H9 (cell line): ENCODE measurements around the gene CPNE8. TPM values are rescaled to one million over a fixed set of nuclear protein-coding genes. Genes with fewer than 3 reads are reported as not detected.

Experiments used
- DNase-seq: peaks from one replicate; pipeline ENCODE4 v3.0.0-alpha.2; 2017
- H2AFZ ChIP-seq: one replicate; pipeline ENCODE4 v1.6.1; 2013; ENCODE audit warnings: mild to moderate bottlenecking, low read length, control low read depth, moderate library complexity
- H2AK5ac ChIP-seq: 2 replicates; pipeline ENCODE4 v1.6.1; 2013; ENCODE audit warnings: low read length, control low read depth, mixed read lengths; ENCODE audit not compliant: insufficient read length
- H2BK120ac ChIP-seq: one replicate; pipeline ENCODE4 v1.6.1; 2013; ENCODE audit warnings: low read depth, mild to moderate bottlenecking, low read length, control low read depth, inconsistent platforms; ENCODE audit not compliant: poor library complexity, severe bottlenecking
- H2BK12ac ChIP-seq: 2 replicates; pipeline ENCODE4 v1.6.1; 2013; ENCODE audit warnings: low read length, control low read depth, mixed read lengths, low read depth; ENCODE audit not compliant: insufficient read length
- H2BK15ac ChIP-seq: 2 replicates; pipeline ENCODE4 v1.6.1; 2013; ENCODE audit warnings: low read depth, low read length, control low read depth
- H2BK20ac ChIP-seq: one replicate; pipeline ENCODE4 v1.6.1; 2013; ENCODE audit warnings: low read depth, mild to moderate bottlenecking, low read length, control low read depth, inconsistent platforms; ENCODE audit not compliant: poor library complexity, severe bottlenecking
- H2BK5ac ChIP-seq: 2 replicates; pipeline ENCODE4 v1.6.1; 2013; ENCODE audit warnings: low read length, control low read depth, mixed read lengths; ENCODE audit not compliant: insufficient read length
- H3K14ac ChIP-seq: 2 replicates; pipeline ENCODE4 v1.6.1; 2013; ENCODE audit warnings: low read length, control low read depth; ENCODE audit not compliant: insufficient read depth
- H3K18ac ChIP-seq: 2 replicates; pipeline ENCODE4 v1.6.1; 2013; ENCODE audit warnings: low read depth, mild to moderate bottlenecking, mixed read lengths, low read length, control low read depth; ENCODE audit not compliant: insufficient read length
- H3K23ac ChIP-seq: 2 replicates; pipeline ENCODE4 v1.6.1; 2013; ENCODE audit warnings: low read length, control low read depth, mixed read lengths, low read depth; ENCODE audit not compliant: insufficient read length
- H3K23me2 ChIP-seq: 2 replicates; pipeline ENCODE4 v1.6.1; 2013; ENCODE audit warnings: low read depth, mild to moderate bottlenecking, mixed read lengths, low read length, control low read depth; ENCODE audit not compliant: insufficient read length, poor library complexity, severe bottlenecking
- H3K27ac ChIP-seq: 2 replicates; pipeline ENCODE4 v1.5.1; 2013; ENCODE audit warnings: low read length, control low read depth, mixed read lengths, low read depth; ENCODE audit not compliant: insufficient read length
- H3K27me3 ChIP-seq: 2 replicates; pipeline ENCODE4 v1.6.1; 2013; ENCODE audit warnings: low read length, control low read depth, inconsistent platforms; ENCODE audit not compliant: insufficient read depth
- H3K4ac ChIP-seq: 2 replicates; pipeline ENCODE4 v1.6.1; 2013; ENCODE audit warnings: low read depth, mild to moderate bottlenecking, control low read depth, inconsistent platforms, low read length, moderate library complexity
- H3K4me1 ChIP-seq: 2 replicates; pipeline ENCODE4 v1.6.1; 2013; ENCODE audit warnings: low read length, control low read depth, inconsistent platforms; ENCODE audit not compliant: insufficient read depth
- H3K4me2 ChIP-seq: 2 replicates; pipeline ENCODE4 v1.6.1; 2013; ENCODE audit warnings: low read length, control low read depth, mixed read lengths; ENCODE audit not compliant: insufficient read length, insufficient read depth
- H3K56ac ChIP-seq: 2 replicates; pipeline ENCODE4 v1.6.1; 2013; ENCODE audit warnings: low read depth, mild to moderate bottlenecking, mixed read lengths, low read length, control low read depth; ENCODE audit not compliant: insufficient read length
- H3K79me1 ChIP-seq: 2 replicates; pipeline ENCODE4 v1.6.1; 2013; ENCODE audit warnings: low read depth, mild to moderate bottlenecking, moderate library complexity, low read length, control low read depth, inconsistent platforms; ENCODE audit not compliant: insufficient read depth, poor library complexity, severe bottlenecking
- H3K79me2 ChIP-seq: 2 replicates; pipeline ENCODE4 v1.6.1; 2013; ENCODE audit warnings: low read length, control low read depth, inconsistent platforms; ENCODE audit not compliant: insufficient read depth
- H3K9ac ChIP-seq: 2 replicates; pipeline ENCODE4 v1.6.1; 2013; ENCODE audit warnings: low read length, control low read depth, mixed read lengths; ENCODE audit not compliant: insufficient read length; ENCODE audit errors: extremely low read depth
- H3K9me3 ChIP-seq: one replicate; pipeline ENCODE4 v1.6.1; 2013; ENCODE audit warnings: low read depth, low read length, inconsistent platforms; ENCODE audit not compliant: control insufficient read depth
- H3T11ph ChIP-seq: one replicate; pipeline ENCODE4 v1.6.1; 2013; ENCODE audit warnings: mild to moderate bottlenecking, low read length, control low read depth, inconsistent platforms
- H4K20me1 ChIP-seq: one replicate; pipeline ENCODE4 v1.6.1; 2013; ENCODE audit not compliant: control insufficient read depth, insufficient read length, insufficient read depth
- H4K5ac ChIP-seq: 2 replicates; pipeline ENCODE4 v1.6.1; 2013; ENCODE audit warnings: low read depth, mild to moderate bottlenecking, mixed read lengths, low read length, control low read depth; ENCODE audit not compliant: insufficient read length
- H4K8ac ChIP-seq: replicated peaks from 2 replicates; pipeline ENCODE4 v1.6.1; 2013; ENCODE audit warnings: low read length, control low read depth, mixed read lengths, low read depth; ENCODE audit not compliant: insufficient read length
- H4K91ac ChIP-seq: 2 replicates; pipeline ENCODE4 v1.6.1; 2013; ENCODE audit warnings: low read depth, mild to moderate bottlenecking, moderate library complexity, mixed read lengths, low read length, control low read depth; ENCODE audit not compliant: insufficient read length
- H3K27ac Mint-ChIP-seq, 3 experiments: 2 replicates in 2 of 3; 3 replicates in 1 of 3; pipeline ENCODE4 v1.8.0; 2020 to 2021; ENCODE audit warnings: mixed read lengths in 3 of 3, mild to moderate bottlenecking in 1 of 3, moderate library complexity in 1 of 3
- H3K27me3 Mint-ChIP-seq: 2 replicates; pipeline ENCODE4 v1.8.0; 2021; ENCODE audit warnings: low read depth, mild to moderate bottlenecking, moderate library complexity, mixed read lengths
- H3K36me3 Mint-ChIP-seq, 3 experiments: 2 replicates in 2 of 3; 3 replicates in 1 of 3; pipeline ENCODE4 v1.8.0; 2020 to 2021; ENCODE audit warnings: low read depth in 3 of 3, mixed read lengths in 3 of 3; ENCODE audit not compliant: insufficient read depth in 1 of 3
- H3K4me1 Mint-ChIP-seq, 2 experiments: 2 replicates each; pipeline ENCODE4 v1.8.0; 2020; ENCODE audit warnings: mixed read lengths in 2 of 2
- H3K4me3 Mint-ChIP-seq, 2 experiments: 2 replicates in 1 of 2; 3 replicates in 1 of 2; pipeline ENCODE4 v1.8.0; 2020 to 2021; ENCODE audit warnings: mild to moderate bottlenecking in 2 of 2, mixed read lengths in 2 of 2, moderate library complexity in 1 of 2
- H3K9me3 Mint-ChIP-seq, 2 experiments: 2 replicates in 1 of 2; 3 replicates in 1 of 2; pipeline ENCODE4 v1.8.0; 2020; ENCODE audit warnings: mild to moderate bottlenecking in 2 of 2, mixed read lengths in 2 of 2, moderate library complexity in 1 of 2
- total RNA-seq: library from RNA; stranded (reverse); gene quantifications from 2 replicates; pipeline ENCODE4 v1.2.1, GENCODE V29; 2021
- TF ChIP-seq, protein P1 (sequence below): fragments of 200-600 bp; sonication (generic); conservative IDR thresholded peaks from 3 replicates; pipeline ENCODE4 v1.8.0; 2021; ENCODE audit warnings: antibody characterized with exemption, mild to moderate bottlenecking

The CPNE8 gene
- total RNA-seq, 1 experiment from 2014 or later = 1.9 TPM

DNA sequence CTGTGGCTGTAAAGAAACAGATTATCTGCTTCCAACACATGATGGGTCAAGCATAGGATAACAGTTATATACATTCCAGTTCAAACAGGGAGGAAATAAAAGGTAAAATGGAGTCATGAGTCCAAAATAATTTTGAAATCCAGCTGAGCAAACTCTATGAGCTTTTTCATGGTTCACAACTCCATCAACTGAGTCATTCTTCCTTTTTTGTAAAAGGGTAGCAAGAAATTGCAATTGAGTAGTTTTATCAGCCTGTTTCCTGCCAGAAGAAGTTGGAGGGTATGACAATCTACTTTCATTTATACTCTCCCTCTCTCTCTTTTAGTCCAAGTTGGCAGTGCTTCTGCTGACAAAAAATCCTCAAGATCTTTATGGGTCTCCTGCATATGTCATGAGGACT, 95.6 kb downstream of the CPNE8 start:
- H3K4me1 Mint-ChIP-seq = no peaks in the 10 kb centered on the region
- H3K79me1 ChIP-seq = no peaks in the 10 kb centered on the region
- TF ChIP-seq, protein P1, sequence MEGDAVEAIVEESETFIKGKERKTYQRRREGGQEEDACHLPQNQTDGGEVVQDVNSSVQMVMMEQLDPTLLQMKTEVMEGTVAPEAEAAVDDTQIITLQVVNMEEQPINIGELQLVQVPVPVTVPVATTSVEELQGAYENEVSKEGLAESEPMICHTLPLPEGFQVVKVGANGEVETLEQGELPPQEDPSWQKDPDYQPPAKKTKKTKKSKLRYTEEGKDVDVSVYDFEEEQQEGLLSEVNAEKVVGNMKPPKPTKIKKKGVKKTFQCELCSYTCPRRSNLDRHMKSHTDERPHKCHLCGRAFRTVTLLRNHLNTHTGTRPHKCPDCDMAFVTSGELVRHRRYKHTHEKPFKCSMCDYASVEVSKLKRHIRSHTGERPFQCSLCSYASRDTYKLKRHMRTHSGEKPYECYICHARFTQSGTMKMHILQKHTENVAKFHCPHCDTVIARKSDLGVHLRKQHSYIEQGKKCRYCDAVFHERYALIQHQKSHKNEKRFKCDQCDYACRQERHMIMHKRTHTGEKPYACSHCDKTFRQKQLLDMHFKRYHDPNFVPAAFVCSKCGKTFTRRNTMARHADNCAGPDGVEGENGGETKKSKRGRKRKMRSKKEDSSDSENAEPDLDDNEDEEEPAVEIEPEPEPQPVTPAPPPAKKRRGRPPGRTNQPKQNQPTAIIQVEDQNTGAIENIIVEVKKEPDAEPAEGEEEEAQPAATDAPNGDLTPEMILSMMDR = no peak
- no peak overlapping the region for H3K9ac ChIP-seq
- H3K56ac ChIP-seq = no peak overlapping the region
- H3K4me3 Mint-ChIP-seq = no peak overlapping the region
- H2BK20ac ChIP-seq = no peak overlapping the region
- H3K27me3 ChIP-seq = no peaks in the 10 kb centered on the region
- no peak overlapping the region for H2BK15ac ChIP-seq
- peaks cover 0 to 5% (median 0%) of the 10 kb centered on the region in 3 experiments; a peak in 4 of 7 replicates for H3K36me3 Mint-ChIP-seq
- no peaks in the 10 kb centered on the region for H4K20me1 ChIP-seq
- no peaks in the 10 kb centered on the region for H3K27me3 Mint-ChIP-seq
- H3K14ac ChIP-seq = no peak overlapping the region
- H2AK5ac ChIP-seq = no peak overlapping the region
- H3K9me3 ChIP-seq = no peaks in the 10 kb centered on the region
- H3K4me2 ChIP-seq = no peak overlapping the region
- no peak overlapping the region for H3K27ac Mint-ChIP-seq
- H4K8ac ChIP-seq = no peak overlapping the region
- peaks cover 0 to 2% of the 10 kb centered on the region in 2 experiments; a peak in 2 of 5 replicates for H3K9me3 Mint-ChIP-seq
- no peak overlapping the region for H2BK12ac ChIP-seq
- H4K91ac ChIP-seq = no peak overlapping the region
- H3T11ph ChIP-seq = no peak overlapping the region
- no peak overlapping the region for H3K4ac ChIP-seq
- no peak for DNase-seq
- H3K27ac ChIP-seq = no peak overlapping the region
- H2BK5ac ChIP-seq = no peak overlapping the region
- H4K5ac ChIP-seq = no peak overlapping the region
- no peak overlapping the region for H2BK120ac ChIP-seq
- H3K79me2 ChIP-seq = no peaks in the 10 kb centered on the region
- H3K4me1 ChIP-seq = no peaks in the 10 kb centered on the region
- H3K18ac ChIP-seq = no peak overlapping the region
- no peaks in the 10 kb centered on the region for H3K23me2 ChIP-seq
- no peak overlapping the region for H3K23ac ChIP-seq
- H2AFZ ChIP-seq = no peak overlapping the region
